HEK293 (cell line): Measurements from ENCODE around the gene CENPM.

Experiments used
- CTCF ChIA-PET: fragments of 350-600 bp; formaldehyde crosslinking; extraction: SDS; loops from one replicate; lab custom pipeline; 2021; ENCODE audit warnings: antibody characterized with exemption; lab: Yijun Ruan, JAX
- POLR2A ChIA-PET: fragments of 300-600 bp; formaldehyde crosslinking; extraction: SDS; loops from one replicate; lab custom pipeline; 2020; ENCODE audit warnings: antibody characterized with exemption, inconsistent platforms; lab: Yijun Ruan, JAX
- H3K27ac ChIP-seq: fragments of 200-500 bp; sonication (Bioruptor generic); 2 replicates; pipeline ENCODE4 v1.5.1; 2014; ENCODE audit warnings: low read depth, low read length, control low read depth, inconsistent platforms; ENCODE audit errors: extremely low read depth
- H3K36me3 ChIP-seq, 2 experiments: fragments of 200-500 bp in 1 of 2; sonication (Bioruptor generic) in 1 of 2; 1 replicate in 1 of 2; 2 replicates in 1 of 2; pipeline ENCODE4 v1.5.1; 2014 to 2017; ENCODE audit warnings: inconsistent platforms in 2 of 2, low read length in 2 of 2; ENCODE audit not compliant: control insufficient read depth in 2 of 2, insufficient read depth in 1 of 2
- H3K4me1 ChIP-seq: fragments of 200-500 bp; sonication (Bioruptor generic); 2 replicates; pipeline ENCODE4 v1.5.1; 2014; ENCODE audit warnings: mild to moderate bottlenecking, low read length, inconsistent platforms; ENCODE audit not compliant: control insufficient read depth, insufficient read depth
- H3K4me3 ChIP-seq: 2 replicates; pipeline ENCODE4 v1.5.1; 2011; ENCODE audit warnings: low read depth, mild to moderate bottlenecking, control low read depth, low read length, moderate library complexity
- H3K9me3 ChIP-seq: fragments of 200-500 bp; sonication (Bioruptor generic); 2 replicates; pipeline ENCODE4 v1.5.1; 2014; ENCODE audit warnings: low read depth, low read length, inconsistent platforms; ENCODE audit not compliant: control insufficient read depth, insufficient read depth
- EGR2 ChIP-seq: fragments of 450-650 bp; formaldehyde crosslinking; IDR thresholded peaks from 2 replicates; pipeline ENCODE4 v1.5.1; 2016; ENCODE audit warnings: low read depth, missing biosample characterization, missing genetic modification characterization
- FEZF1 ChIP-seq: fragments of 450-650 bp; formaldehyde crosslinking; IDR thresholded peaks from 2 replicates; pipeline ENCODE4 v1.5.1; 2016; ENCODE audit warnings: missing biosample characterization, missing genetic modification characterization
- OSR2 ChIP-seq: fragments of 450-650 bp; formaldehyde crosslinking; IDR thresholded peaks from 2 replicates; pipeline ENCODE4 v1.5.1; 2016; ENCODE audit warnings: missing biosample characterization, missing genetic modification characterization
- OVOL3 ChIP-seq: fragments of 450-650 bp; formaldehyde crosslinking; IDR thresholded peaks from 2 replicates; pipeline ENCODE4 v1.5.1; 2016; ENCODE audit warnings: missing biosample characterization, missing genetic modification characterization
- SP3 ChIP-seq: fragments of 450-650 bp; formaldehyde crosslinking; IDR thresholded peaks from 2 replicates; pipeline ENCODE4 v1.5.1; 2016; ENCODE audit warnings: missing biosample characterization, missing genetic modification characterization
- TRIM28 ChIP-seq: IDR thresholded peaks from 2 replicates; pipeline ENCODE4 v1.6.1; 2011; ENCODE audit warnings: low read length, control low read depth, borderline replicate concordance
- ZIC2 ChIP-seq: fragments of 450-650 bp; formaldehyde crosslinking; IDR thresholded peaks from 2 replicates; pipeline ENCODE4 v1.5.1; 2016; ENCODE audit warnings: missing biosample characterization, missing genetic modification characterization
- ZNF16 ChIP-seq: fragments of 450-650 bp; formaldehyde crosslinking; IDR thresholded peaks from 2 replicates; pipeline ENCODE4 v1.5.1; 2016; ENCODE audit warnings: low read depth, missing biosample characterization, missing genetic modification characterization
- ZNF324 ChIP-seq: fragments of 450-650 bp; formaldehyde crosslinking; IDR thresholded peaks from 2 replicates; pipeline ENCODE4 v1.5.1; 2016; ENCODE audit warnings: missing biosample characterization, missing genetic modification characterization
- ZNF473 ChIP-seq: fragments of 450-650 bp; formaldehyde crosslinking; IDR thresholded peaks from 2 replicates; pipeline ENCODE4 v1.5.1; 2017; ENCODE audit warnings: missing biosample characterization, missing genetic modification characterization
- ZNF549 ChIP-seq: fragments of 450-650 bp; IDR thresholded peaks from 2 replicates; pipeline ENCODE4 v1.5.1; 2018; ENCODE audit warnings: missing biosample characterization, missing genetic modification characterization, mild to moderate bottlenecking, inconsistent platforms, moderate library complexity
- ZNF555 ChIP-seq: fragments of 450-650 bp; formaldehyde crosslinking; conservative IDR thresholded peaks from 2 replicates; pipeline ENCODE4 v1.5.1; 2017; ENCODE audit warnings: missing biosample characterization, mild to moderate bottlenecking, missing genetic modification characterization, inconsistent platforms
- ZNF660 ChIP-seq: fragments of 450-650 bp; IDR thresholded peaks from 2 replicates; pipeline ENCODE4 v1.5.1; 2018; ENCODE audit warnings: missing biosample characterization, mild to moderate bottlenecking, missing genetic modification characterization
- ZNF701 ChIP-seq: fragments of 450-650 bp; formaldehyde crosslinking; IDR thresholded peaks from 2 replicates; pipeline ENCODE4 v1.5.1; 2016; ENCODE audit warnings: missing biosample characterization, missing genetic modification characterization
- ZXDB ChIP-seq: fragments of 450-650 bp; formaldehyde crosslinking; IDR thresholded peaks from 2 replicates; pipeline ENCODE4 v1.5.1; 2016; ENCODE audit warnings: missing biosample characterization, missing genetic modification characterization
- TF ChIP-seq, protein P1 (sequence below): fragments of 450-650 bp; formaldehyde crosslinking; IDR thresholded peaks from 2 replicates; pipeline ENCODE4 v1.5.1; 2016; ENCODE audit warnings: missing biosample characterization, missing genetic modification characterization
- TF ChIP-seq, protein P2 (sequence below): fragments of 450-650 bp; formaldehyde crosslinking; IDR thresholded peaks from 2 replicates; pipeline ENCODE4 v1.5.1; 2017; ENCODE audit warnings: missing biosample characterization, missing genetic modification characterization
- TF ChIP-seq, protein P3 (sequence below): fragments of 450-650 bp; formaldehyde crosslinking; IDR thresholded peaks from 2 replicates; pipeline ENCODE4 v1.5.1; 2016; ENCODE audit warnings: missing biosample characterization, missing genetic modification characterization
- TF ChIP-seq, protein P4 (sequence below): fragments of 450-650 bp; formaldehyde crosslinking; IDR thresholded peaks from 2 replicates; pipeline ENCODE4 v1.5.1; 2016; ENCODE audit warnings: missing biosample characterization, missing genetic modification characterization
- TF ChIP-seq, protein P5 (sequence below): fragments of 450-650 bp; formaldehyde crosslinking; IDR thresholded peaks from 2 replicates; pipeline ENCODE4 v1.5.1; 2016; ENCODE audit warnings: missing biosample characterization, missing genetic modification characterization

The CENPM gene

DNA sequence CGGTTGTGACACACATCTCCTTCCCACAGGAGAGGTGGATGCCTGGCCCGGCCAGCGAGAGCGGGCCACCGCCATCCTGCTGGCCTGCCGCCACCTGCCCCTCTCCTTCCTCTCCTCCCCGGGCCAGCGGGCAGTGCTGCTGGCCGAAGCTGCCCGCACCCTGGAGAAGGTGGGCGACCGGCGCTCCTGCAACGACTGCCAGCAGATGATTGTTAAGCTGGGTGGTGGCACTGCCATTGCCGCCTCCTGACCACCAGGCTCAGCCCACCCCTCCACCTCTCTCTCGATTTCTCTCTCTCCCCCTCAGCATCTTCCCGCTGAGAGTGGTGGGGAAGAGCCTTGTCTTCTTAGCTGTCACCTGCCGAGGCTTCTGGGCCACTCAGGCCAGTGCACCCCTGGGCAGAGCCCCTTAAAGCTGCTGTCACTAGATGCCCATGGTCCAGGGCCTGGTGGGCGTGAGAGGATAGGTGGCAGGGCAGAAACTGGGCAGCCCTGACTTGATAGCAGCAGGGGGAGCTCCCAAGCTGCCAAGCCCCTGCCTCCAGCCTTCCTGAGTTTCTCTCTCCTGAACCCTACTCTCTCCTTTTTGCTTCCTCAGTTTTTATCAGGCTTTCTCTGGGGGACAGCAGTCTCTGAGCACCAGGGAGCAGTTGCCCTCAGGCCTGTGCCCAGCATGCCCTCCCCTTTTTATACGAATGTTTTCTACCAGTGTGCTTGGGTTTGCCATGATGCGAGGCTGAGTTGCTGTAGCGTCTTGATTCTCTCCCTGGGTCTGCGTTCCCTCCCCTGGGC is 41.3 kb downstream of the CENPM start:
- Histone ChIP-seq H3K4me3 (no peak overlapping the region), H3K36me3 (peaks cover 3 to 65% of the 10 kb centered on the region in 2 experiments; a peak in 2 of 3 replicates), H3K27ac (no peak overlapping the region), H3K4me1 (no peaks in the 10 kb centered on the region)
- POLR2A ChIA-PET: interaction anchor here (3.3 kb wide), 1 partner anchor 11 kb away, joined by 10 read pairs; no protein-coding TSS in a partner anchor
- TF ChIP-seq ZNF701 (tag by site-specific recombination) (no peak), TRIM28 (no peak), ZIC2 (tag by site-specific recombination) (0 out of 2 replicates have a peak, but pooled peaks have one; percentile 8), ZNF555 (no peak), FEZF1 (tag by site-specific recombination) (no peak), ZNF16 (no peak), EGR2 (tag by site-specific recombination) (no peak), SP3 (tag by site-specific recombination) (no peak), OVOL3 (tag by site-specific recombination) (no peak), ZNF473 (tag by site-specific recombination) (no peak), ZNF660 (tag by site-specific recombination) (no peak), OSR2 (tag by site-specific recombination) (no peak), ZNF324 (no peak), ZNF549 (no peak), ZXDB (tag by site-specific recombination) (no peak)
- TF ChIP-seq, protein P1, sequence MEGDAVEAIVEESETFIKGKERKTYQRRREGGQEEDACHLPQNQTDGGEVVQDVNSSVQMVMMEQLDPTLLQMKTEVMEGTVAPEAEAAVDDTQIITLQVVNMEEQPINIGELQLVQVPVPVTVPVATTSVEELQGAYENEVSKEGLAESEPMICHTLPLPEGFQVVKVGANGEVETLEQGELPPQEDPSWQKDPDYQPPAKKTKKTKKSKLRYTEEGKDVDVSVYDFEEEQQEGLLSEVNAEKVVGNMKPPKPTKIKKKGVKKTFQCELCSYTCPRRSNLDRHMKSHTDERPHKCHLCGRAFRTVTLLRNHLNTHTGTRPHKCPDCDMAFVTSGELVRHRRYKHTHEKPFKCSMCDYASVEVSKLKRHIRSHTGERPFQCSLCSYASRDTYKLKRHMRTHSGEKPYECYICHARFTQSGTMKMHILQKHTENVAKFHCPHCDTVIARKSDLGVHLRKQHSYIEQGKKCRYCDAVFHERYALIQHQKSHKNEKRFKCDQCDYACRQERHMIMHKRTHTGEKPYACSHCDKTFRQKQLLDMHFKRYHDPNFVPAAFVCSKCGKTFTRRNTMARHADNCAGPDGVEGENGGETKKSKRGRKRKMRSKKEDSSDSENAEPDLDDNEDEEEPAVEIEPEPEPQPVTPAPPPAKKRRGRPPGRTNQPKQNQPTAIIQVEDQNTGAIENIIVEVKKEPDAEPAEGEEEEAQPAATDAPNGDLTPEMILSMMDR (tag by site-specific recombination): 0 out of 2 replicates have a peak, but pooled peaks have one; percentile 18
- TF ChIP-seq, protein P2, sequence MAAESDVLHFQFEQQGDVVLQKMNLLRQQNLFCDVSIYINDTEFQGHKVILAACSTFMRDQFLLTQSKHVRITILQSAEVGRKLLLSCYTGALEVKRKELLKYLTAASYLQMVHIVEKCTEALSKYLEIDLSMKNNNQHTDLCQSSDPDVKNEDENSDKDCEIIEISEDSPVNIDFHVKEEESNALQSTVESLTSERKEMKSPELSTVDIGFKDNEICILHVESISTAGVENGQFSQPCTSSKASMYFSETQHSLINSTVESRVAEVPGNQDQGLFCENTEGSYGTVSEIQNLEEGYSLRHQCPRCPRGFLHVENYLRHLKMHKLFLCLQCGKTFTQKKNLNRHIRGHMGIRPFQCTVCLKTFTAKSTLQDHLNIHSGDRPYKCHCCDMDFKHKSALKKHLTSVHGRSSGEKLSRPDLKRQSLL: no peak
- TF ChIP-seq, protein P3, sequence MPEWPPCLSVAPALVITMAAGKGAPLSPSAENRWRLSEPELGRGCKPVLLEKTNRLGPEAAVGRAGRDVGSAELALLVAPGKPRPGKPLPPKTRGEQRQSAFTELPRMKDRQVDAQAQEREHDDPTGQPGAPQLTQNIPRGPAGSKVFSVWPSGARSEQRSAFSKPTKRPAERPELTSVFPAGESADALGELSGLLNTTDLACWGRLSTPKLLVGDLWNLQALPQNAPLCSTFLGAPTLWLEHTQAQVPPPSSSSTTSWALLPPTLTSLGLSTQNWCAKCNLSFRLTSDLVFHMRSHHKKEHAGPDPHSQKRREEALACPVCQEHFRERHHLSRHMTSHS (tag by site-specific recombination): no peak
- TF ChIP-seq, protein P4, sequence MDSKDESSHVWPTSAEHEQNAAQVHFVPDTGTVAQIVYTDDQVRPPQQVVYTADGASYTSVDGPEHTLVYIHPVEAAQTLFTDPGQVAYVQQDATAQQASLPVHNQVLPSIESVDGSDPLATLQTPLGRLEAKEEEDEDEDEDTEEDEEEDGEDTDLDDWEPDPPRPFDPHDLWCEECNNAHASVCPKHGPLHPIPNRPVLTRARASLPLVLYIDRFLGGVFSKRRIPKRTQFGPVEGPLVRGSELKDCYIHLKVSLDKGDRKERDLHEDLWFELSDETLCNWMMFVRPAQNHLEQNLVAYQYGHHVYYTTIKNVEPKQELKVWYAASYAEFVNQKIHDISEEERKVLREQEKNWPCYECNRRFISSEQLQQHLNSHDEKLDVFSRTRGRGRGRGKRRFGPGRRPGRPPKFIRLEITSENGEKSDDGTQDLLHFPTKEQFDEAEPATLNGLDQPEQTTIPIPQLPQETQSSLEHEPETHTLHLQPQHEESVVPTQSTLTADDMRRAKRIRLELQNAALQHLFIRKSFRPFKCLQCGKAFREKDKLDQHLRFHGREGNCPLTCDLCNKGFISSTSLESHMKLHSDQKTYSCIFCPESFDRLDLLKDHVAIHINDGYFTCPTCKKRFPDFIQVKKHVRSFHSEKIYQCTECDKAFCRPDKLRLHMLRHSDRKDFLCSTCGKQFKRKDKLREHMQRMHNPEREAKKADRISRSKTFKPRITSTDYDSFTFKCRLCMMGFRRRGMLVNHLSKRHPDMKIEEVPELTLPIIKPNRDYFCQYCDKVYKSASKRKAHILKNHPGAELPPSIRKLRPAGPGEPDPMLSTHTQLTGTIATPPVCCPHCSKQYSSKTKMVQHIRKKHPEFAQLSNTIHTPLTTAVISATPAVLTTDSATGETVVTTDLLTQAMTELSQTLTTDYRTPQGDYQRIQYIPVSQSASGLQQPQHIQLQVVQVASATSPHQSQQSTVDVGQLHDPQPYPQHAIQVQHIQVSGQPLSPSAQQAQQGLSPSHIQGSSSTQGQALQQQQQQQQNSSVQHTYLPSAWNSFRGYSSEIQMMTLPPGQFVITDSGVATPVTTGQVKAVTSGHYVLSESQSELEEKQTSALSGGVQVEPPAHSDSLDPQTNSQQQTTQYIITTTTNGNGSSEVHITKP (tag by site-specific recombination): peak; percentile 52; the same call in 1 of the 2 replicates
- TF ChIP-seq, protein P5, sequence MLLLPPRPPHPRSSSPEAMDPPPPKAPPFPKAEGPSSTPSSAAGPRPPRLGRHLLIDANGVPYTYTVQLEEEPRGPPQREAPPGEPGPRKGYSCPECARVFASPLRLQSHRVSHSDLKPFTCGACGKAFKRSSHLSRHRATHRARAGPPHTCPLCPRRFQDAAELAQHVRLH: no peak
- TF ChIP-seq, all 188 proteins: peak for 3
- CTCF ChIA-PET: interaction anchor here (1.5 to 2.9 kb wide), 2 partner anchors 35 to 208 kb away, joined by 3 to 13 read pairs; no protein-coding TSS in a partner anchor
- H3K9me3 ChIP-seq: no peaks in the 10 kb centered on the region
